ENCODE measurements around the gene WFIKKN2. TPM values are rescaled to one million over a fixed set of nuclear protein-coding genes. Genes with fewer than 3 reads are reported as not detected.

Gene WFIKKN2
- total and polyA plus RNA-seq, 2 of the 13 experiments (the other 11 are each of a cell fraction or from before 2014, with no cell fraction given) = not detected

GRCh38 chr17:50844117-50844700 lies 8.8 kb downstream of the WFIKKN2 start (continued):
- no peak for TF ChIP-seq ZBTB39 (CRISPR knock-in tag; IDR thresholded peaks at IDR 0.05)
- TF ChIP-seq ZNF343 (CRISPR knock-in tag; IDR thresholded peaks at IDR 0.05) = no peak
- no peak for TF ChIP-seq ZNF589 (CRISPR knock-in tag; conservative IDR thresholded peaks at IDR 0.05)
- TF ChIP-seq ZNF879 (CRISPR knock-in tag; IDR thresholded peaks at IDR 0.05) = no peak
- no peak for TF ChIP-seq GTF2F1 (IDR thresholded peaks at IDR 0.05; ENCODE audit: low read length)
- TF ChIP-seq ZBTB7A (CRISPR knock-in tag; IDR thresholded peaks at IDR 0.05) = peak; percentile 74; the same call in 1 of the 2 replicates
- TF ChIP-seq ZNF639 (CRISPR knock-in tag; conservative IDR thresholded peaks at IDR 0.05) = no peak; the same call in 1 of the 2 replicates
- TF ChIP-seq SATB2 (CRISPR knock-in tag; IDR thresholded peaks at IDR 0.05) = no peak
- TF ChIP-seq IKZF4 (CRISPR knock-in tag; IDR thresholded peaks at IDR 0.05; ENCODE audit: borderline replicate concordance, low read depth, not compliant biosample characterization) = no peak
- no peak for TF ChIP-seq ZFYVE20 (CRISPR knock-in tag; IDR thresholded peaks at IDR 0.05; ENCODE audit: borderline replicate concordance, low read depth)
- TF ChIP-seq PPARG (CRISPR knock-in tag; conservative IDR thresholded peaks at IDR 0.05) = 0 out of 2 replicates have a peak, but pooled peaks have one; percentile 15
- no peak for TF ChIP-seq ZNF530 (CRISPR knock-in tag; IDR thresholded peaks at IDR 0.05; ENCODE audit: low read depth)
- TF ChIP-seq, protein P1, sequence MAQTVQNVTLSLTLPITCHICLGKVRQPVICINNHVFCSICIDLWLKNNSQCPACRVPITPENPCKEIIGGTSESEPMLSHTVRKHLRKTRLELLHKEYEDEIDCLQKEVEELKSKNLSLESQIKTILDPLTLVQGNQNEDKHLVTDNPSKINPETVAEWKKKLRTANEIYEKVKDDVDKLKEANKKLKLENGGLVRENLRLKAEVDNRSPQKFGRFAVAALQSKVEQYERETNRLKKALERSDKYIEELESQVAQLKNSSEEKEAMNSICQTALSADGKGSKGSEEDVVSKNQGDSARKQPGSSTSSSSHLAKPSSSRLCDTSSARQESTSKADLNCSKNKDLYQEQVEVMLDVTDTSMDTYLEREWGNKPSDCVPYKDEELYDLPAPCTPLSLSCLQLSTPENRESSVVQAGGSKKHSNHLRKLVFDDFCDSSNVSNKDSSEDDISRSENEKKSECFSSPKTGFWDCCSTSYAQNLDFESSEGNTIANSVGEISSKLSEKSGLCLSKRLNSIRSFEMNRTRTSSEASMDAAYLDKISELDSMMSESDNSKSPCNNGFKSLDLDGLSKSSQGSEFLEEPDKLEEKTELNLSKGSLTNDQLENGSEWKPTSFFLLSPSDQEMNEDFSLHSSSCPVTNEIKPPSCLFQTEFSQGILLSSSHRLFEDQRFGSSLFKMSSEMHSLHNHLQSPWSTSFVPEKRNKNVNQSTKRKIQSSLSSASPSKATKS (CRISPR knock-in tag; IDR thresholded peaks at IDR 0.05) = no peak
- TF ChIP-seq ZNF512 (CRISPR knock-in tag; IDR thresholded peaks at IDR 0.05) = no peak
- no peak for TF ChIP-seq CHD2 (IDR thresholded peaks at IDR 0.05; ENCODE audit: low read depth, low read length)
- TF ChIP-seq ZNF564 (CRISPR knock-in tag; IDR thresholded peaks at IDR 0.05) = no peak
- TF ChIP-seq SP1 (IDR thresholded peaks at IDR 0.05) = no peak
- no peak; the same call in 1 of the 2 replicates for TF ChIP-seq SP1 (CRISPR knock-in tag; IDR thresholded peaks at IDR 0.05)
- no peak for TF ChIP-seq MYPOP (CRISPR knock-in tag; IDR thresholded peaks at IDR 0.05)
- TF ChIP-seq NFRKB (IDR thresholded peaks at IDR 0.05) = no peak
